Mucosa of rectum (tissue), 2 donors: ENCODE results near the gene DNAH8.

ENCODE experiments used
- H3K27ac ChIP-seq, 2 donors: one replicate each; pipeline ENCODE4 v1.7.0; 2013; ENCODE audit warnings: inconsistent platforms in 2 of 2, low read depth in 2 of 2, low read length in 2 of 2
- H3K27me3 ChIP-seq, 2 donors: one replicate each; pipeline ENCODE4 v1.7.0; 2013; ENCODE audit warnings: low read length in 2 of 2; ENCODE audit not compliant: control insufficient read depth in 2 of 2, insufficient read depth in 2 of 2
- H3K36me3 ChIP-seq, 2 donors: one replicate each; pipeline ENCODE4 v1.7.0; 2013; ENCODE audit warnings: low read length in 2 of 2; ENCODE audit not compliant: control insufficient read depth in 2 of 2, insufficient read depth in 2 of 2
- H3K4me1 ChIP-seq, 2 donors: one replicate each; pipeline ENCODE4 v1.7.0; 2013; ENCODE audit warnings: low read length in 2 of 2, mild to moderate bottlenecking in 1 of 2; ENCODE audit not compliant: control insufficient read depth in 2 of 2, insufficient read depth in 2 of 2
- H3K4me3 ChIP-seq, 2 donors: one replicate each; pipeline ENCODE4 v1.7.0; 2013; ENCODE audit warnings: low read length in 2 of 2
- H3K9ac ChIP-seq, 2 donors: one replicate each; pipeline ENCODE4 v1.7.0; 2013; ENCODE audit warnings: low read length in 2 of 2, low read depth in 1 of 2, mild to moderate bottlenecking in 1 of 2
- H3K9me3 ChIP-seq, 2 donors: one replicate each; pipeline ENCODE4 v1.7.0; 2013; ENCODE audit warnings: low read length in 2 of 2; ENCODE audit not compliant: control insufficient read depth in 2 of 2
- donor health status: healthy.
- donor health status: Normal muscosa, but diverticular disease.

Gene DNAH8

DNA sequence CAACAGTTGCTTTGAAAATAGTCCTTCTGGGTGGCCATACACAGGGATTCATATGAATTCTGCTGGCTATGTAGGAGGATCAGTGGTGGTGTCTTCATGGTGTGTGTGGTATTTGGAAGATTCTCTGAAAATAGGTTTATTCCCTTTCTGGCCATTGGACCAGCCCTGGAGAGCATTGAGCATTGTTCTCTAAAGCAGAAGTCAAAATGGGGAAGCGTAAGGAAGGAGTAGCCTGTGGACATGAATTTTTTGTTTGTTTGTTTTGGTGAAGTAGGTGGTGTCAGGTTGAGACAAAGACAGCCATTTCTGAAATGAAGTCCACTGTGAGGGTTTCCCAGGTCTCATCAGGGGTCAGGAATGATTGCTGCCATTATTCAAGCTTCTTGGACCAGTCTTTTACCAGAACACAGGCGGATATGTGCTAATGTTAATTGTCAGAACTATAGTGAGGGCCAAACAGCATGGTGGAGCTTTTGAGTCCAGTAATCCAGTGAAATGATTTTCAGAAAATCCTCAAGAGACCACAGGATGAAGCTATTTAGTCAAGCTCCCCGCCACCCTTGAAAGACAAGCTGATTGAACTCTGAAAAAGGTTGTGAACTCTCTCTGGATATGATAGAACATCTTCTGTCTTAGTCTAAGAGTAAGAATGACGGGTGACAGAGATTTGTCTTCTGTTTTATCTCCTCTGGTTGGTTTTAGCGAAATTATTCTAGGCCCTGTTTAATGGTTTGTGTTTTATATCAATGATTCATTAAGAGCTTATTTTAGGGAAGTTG, 60.0 kb downstream of the DNAH8 start:
- Histone ChIP-seq H3K36me3 (no peaks in the 10 kb centered on the region), H3K4me3 (no peak overlapping the region), H3K9me3 (no peaks in the 10 kb centered on the region), H3K4me1 (no peaks in the 10 kb centered on the region), H3K9ac (no peak overlapping the region), H3K27ac (no peak overlapping the region), H3K27me3 (peaks cover 0 to under 1% of the 10 kb centered on the region in 2 donors)

DNA sequence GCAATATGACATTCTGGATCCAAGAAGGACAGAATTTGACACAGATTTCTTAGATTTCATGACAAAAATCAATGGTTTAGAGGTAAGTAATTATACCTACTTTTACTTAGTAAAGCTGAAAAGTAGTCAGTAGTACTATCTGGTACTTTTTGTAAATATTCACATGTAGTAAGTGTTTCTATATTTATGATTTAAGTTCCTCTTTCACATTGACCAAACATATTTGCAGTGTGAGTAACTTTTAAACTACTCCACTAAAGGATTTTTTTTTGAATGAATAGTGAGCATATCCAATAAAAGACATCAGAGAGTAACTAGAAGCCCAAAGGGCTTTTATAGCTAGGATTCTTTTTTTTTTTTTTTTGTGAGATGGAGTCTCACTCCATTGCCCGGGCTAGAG, 60.8 kb downstream of the DNAH8 start:
- Histone ChIP-seq H3K9ac (no peak overlapping the region), H3K27me3 (peaks cover 0 to 3% of the 10 kb centered on the region in 2 donors), H3K4me1 (no peaks in the 10 kb centered on the region), H3K4me3 (no peak overlapping the region), H3K36me3 (no peaks in the 10 kb centered on the region), H3K27ac (no peak overlapping the region), H3K9me3 (no peaks in the 10 kb centered on the region)

DNA sequence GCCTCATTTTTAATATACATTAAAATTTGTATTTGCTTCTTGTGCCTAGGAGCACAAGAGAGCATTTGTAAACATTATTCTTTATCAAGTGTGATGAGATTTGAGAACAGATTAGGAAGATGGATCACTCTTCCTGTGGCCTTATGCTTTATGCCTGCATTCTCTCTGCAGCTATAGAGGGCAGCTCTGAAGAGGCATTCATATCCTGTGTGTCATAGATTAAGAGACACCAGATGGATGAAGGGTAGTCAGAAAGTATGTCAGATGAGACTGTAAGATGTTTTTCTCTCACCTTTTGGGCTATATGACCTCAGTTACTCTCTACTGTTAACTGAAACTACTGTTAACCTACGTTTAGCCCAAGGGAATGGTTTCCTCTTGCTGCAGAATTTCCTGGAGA, 61.4 kb downstream of the DNAH8 start:
- no peaks in the 10 kb centered on the region for H3K4me1 ChIP-seq
- no peaks in the 10 kb centered on the region for H3K36me3 ChIP-seq
- H3K27me3 ChIP-seq = peaks cover 0 to 3% of the 10 kb centered on the region in 2 donors
- H3K4me3 ChIP-seq = no peak overlapping the region
- H3K9me3 ChIP-seq = no peaks in the 10 kb centered on the region
- no peak overlapping the region for H3K27ac ChIP-seq
- no peak overlapping the region for H3K9ac ChIP-seq

DNA sequence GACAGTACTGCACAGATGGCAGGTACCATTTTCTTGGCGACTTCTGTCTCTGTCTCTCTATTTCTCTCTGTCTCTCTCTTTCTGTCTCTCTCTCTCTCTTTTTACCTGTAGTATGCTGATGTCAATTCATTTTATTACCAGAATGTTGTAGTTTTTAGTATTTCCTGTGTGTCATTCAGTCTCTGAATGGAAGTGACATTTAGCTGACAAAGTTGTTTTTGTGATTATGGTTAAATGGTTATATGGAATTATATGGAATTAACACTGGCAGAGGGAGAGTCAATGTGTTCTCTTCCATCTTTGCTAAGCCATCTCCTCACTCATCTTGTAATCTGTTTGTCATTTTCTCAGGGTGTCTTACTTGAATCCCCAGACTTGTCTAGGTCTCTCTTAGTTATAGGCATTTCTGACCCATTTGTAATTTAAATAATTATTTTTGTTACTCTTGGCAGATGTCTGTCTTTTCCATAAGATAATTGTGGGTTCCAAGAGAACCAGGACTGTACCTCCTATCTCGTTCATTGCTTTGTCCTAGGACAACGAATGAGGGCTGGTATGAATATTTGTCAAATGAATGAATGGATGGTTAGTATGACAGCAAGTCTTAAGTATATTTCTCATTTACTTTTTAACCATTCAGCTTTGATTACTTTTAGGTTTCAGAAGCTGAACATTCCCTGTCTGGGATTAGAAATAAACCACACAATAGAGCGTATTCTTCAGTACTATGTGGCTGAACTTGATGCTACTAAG, 64.4 kb downstream of the DNAH8 start:
- Histone ChIP-seq H3K4me1 (no peaks in the 10 kb centered on the region), H3K36me3 (no peaks in the 10 kb centered on the region), H3K27ac (no peak overlapping the region), H3K9me3 (no peaks in the 10 kb centered on the region), H3K27me3 (peaks cover 0 to 5% of the 10 kb centered on the region in 2 donors), H3K9ac (no peak overlapping the region), H3K4me3 (no peak overlapping the region)

DNA sequence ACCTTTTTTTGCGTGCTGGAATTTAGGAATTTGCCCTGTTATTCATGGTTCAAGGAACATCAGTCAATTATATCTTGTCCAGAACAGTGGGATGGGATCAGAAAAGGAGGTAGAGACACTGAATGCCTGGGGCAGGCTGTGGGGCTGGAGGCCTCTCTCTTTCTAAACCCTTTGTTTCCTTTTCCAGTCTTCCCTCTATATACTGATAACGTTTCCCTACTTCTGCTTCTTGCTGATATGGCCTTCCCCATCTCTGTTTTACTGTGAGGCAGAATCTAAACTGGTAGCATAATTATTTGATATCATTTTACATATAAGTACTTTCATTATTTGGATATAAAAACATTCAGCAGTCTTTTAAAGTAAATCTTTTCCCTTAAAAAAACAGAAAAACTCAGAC, 67.5 kb downstream of the DNAH8 start:
- no peak overlapping the region for H3K27ac ChIP-seq
- H3K36me3 ChIP-seq = no peaks in the 10 kb centered on the region
- H3K9me3 ChIP-seq = no peaks in the 10 kb centered on the region
- H3K9ac ChIP-seq = no peak overlapping the region
- peaks cover 0 to 5% of the 10 kb centered on the region in 2 donors for H3K27me3 ChIP-seq
- no peaks in the 10 kb centered on the region for H3K4me1 ChIP-seq
- H3K4me3 ChIP-seq = no peak overlapping the region

DNA sequence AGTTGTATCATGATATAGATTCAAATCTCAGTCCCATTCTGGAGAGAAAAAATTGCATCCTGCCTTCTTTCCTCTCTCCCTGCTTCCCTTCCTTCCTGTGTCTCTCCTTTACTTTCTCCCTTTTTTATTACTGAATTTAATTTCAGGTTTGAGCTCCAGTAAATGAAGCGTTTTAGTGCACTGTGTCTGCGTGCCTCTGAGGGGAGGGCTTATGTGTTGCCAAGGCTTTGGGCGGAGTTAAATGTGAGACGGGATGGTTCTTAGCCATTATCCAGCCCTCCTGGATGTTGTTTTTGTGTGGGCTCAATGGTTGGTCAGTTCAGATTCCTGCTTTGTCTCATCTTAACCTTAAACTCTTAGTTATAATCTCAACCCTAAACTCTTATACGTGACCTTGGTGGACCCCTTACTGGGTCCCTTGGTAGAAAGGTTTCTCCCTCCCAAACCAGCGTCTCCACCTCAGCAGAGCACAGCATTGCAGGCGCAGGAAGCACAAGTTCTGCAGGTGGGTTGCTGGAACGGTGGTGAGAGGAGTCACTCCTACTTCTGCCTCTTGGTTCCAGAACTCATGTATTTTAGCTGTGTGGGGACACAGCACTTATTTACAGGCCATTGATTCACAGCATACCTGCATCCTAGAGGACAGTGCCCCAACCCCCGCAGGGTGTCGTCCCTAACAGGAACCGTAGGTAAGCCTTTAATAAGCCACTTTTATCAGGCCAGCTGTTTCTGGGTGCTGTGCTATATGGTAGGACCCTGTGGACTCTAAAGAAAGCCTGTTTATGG, 68.5 kb downstream of the DNAH8 start:
- H3K36me3 ChIP-seq = no peaks in the 10 kb centered on the region
- no peaks in the 10 kb centered on the region for H3K4me1 ChIP-seq
- no peak overlapping the region for H3K27ac ChIP-seq
- no peaks in the 10 kb centered on the region for H3K9me3 ChIP-seq
- no peak overlapping the region for H3K9ac ChIP-seq
- no peak overlapping the region for H3K4me3 ChIP-seq
- H3K27me3 ChIP-seq = peaks cover 0 to 5% of the 10 kb centered on the region in 2 donors

DNA sequence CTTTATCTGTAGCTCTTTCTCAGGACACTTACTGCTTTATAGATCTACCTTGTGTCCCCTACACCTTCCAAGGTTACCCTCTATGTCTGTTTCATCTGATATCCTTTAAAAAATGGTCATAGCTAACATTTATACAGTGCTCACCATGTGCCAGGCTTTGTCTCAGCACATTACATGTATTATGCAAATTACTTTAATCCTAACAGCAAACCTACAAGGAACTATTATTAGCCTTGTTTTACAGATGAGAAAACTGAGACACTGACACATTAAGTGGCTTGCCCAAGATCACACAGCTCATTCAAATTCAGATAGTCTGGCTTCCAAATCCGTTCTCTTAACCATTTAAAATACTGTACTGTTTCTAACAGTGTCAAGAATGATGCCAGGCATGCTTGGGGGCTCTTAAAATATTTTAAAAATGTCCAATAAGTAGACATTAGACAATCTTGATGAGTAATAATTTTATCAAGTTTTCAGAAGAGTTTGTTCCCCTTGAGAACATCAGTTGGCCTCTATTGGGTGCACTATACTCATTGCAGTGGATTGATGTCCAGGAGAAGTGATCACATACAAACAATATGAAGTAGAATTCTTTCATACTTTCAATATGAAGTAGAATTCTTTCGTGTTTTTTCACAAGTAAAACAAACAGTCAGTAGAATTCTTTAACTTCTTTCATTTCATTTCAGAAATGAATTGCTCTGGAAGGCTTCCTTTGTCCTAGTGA, 69.6 kb downstream of the DNAH8 start:
- Histone ChIP-seq H3K27me3 (peaks cover 0 to 5% of the 10 kb centered on the region in 2 donors), H3K9me3 (no peaks in the 10 kb centered on the region), H3K36me3 (no peaks in the 10 kb centered on the region), H3K4me3 (no peak overlapping the region), H3K4me1 (no peaks in the 10 kb centered on the region), H3K9ac (no peak overlapping the region), H3K27ac (no peak overlapping the region)

DNA sequence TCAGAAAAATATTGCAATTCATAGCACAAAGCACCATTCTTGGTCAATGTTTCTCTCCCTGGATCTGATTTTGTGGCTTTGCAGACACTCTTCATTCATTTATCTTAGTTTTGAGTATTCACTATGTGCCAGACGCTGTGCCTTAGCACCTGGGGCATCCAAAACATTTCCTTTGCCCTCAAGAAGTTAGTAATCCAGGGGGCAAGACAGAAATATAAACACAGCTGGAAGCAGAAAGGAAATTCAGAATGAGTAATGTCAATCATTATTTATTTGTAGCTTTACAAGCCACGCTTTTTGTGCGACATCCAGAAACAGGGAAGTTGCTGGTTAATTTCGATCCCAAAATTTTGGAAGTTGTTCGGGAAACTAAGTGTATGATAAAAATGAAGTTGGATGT, 71.4 kb downstream of the DNAH8 start:
- Histone ChIP-seq H3K4me3 (no peak overlapping the region), H3K9me3 (no peaks in the 10 kb centered on the region), H3K27me3 (peaks cover 0 to 2% of the 10 kb centered on the region in 2 donors), H3K27ac (no peak overlapping the region), H3K4me1 (no peaks in the 10 kb centered on the region), H3K9ac (no peak overlapping the region), H3K36me3 (no peaks in the 10 kb centered on the region)

DNA sequence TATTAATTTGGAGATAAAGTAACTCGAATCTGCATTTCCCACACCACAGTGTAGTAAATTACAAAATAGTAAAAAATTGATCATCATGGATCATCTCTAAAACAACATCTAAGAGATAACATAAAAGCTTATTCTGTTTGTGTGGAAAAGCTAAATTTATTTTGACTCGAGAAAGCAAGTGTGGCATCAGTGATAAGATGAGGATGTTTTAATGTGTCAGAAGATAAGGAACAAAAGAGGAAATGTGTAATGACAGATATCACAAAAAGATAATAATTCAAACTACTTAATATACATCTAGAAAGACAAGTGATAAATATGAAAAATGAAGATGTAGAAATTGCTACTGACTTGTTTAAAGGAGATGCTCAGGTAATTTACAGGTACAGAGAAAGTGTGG, 74.1 kb downstream of the DNAH8 start:
- H3K4me3 ChIP-seq = no peak overlapping the region

More for the DNA sequence above, 74.1 kb downstream of the DNAH8 start:
- no peaks in the 10 kb centered on the region for H3K9me3 ChIP-seq
- H3K27me3 ChIP-seq = no peaks in the 10 kb centered on the region
- no peak overlapping the region for H3K9ac ChIP-seq
- no peaks in the 10 kb centered on the region for H3K4me1 ChIP-seq
- no peak overlapping the region for H3K27ac ChIP-seq
- H3K36me3 ChIP-seq = no peaks in the 10 kb centered on the region
